Spleen (tissue), 11 donors: Measurements from ENCODE around the gene VSX2. TPM values are rescaled to one million over a fixed set of nuclear protein-coding genes. Genes with fewer than 3 reads are reported as not detected.

Source experiments
- DNase-seq: peaks from one replicate; pipeline ENCODE4 v3.0.0-alpha.2; 2020
- H3K27ac ChIP-seq, 8 donors: fragments of 200-600 bp; sonication (generic) in 7 of 8; 1 replicate in 4 of 8; 2 replicates in 4 of 8; pipeline versions ENCODE4 v1.5.0 to v1.8.0; 2016 to 2021; ENCODE audit warnings: inconsistent platforms in 4 of 8, mild to moderate bottlenecking in 4 of 8, moderate library complexity in 1 of 8
- H3K27me3 ChIP-seq, 7 donors: fragments of 200-600 bp; sonication (generic) in 6 of 7; replicated peaks in 1 of 7; 1 replicate in 4 of 7; 2 replicates in 3 of 7; pipeline versions ENCODE4 v1.5.0 to v1.8.0; 2016 to 2021; ENCODE audit warnings: inconsistent platforms in 3 of 7, mild to moderate bottlenecking in 1 of 7
- H3K36me3 ChIP-seq, 6 donors: fragments of 200-600 bp; sonication (generic) in 5 of 6; 1 replicate in 4 of 6; 2 replicates in 2 of 6; pipeline versions ENCODE4 v1.5.0 to v1.8.0; 2016 to 2021; ENCODE audit warnings: inconsistent platforms in 2 of 6
- H3K4me1 ChIP-seq, 6 donors: fragments of 200-600 bp; sonication (generic) in 5 of 6; 1 replicate in 3 of 6; 2 replicates in 3 of 6; pipeline versions ENCODE4 v1.5.0 to v1.8.0; 2016 to 2021; ENCODE audit warnings: inconsistent platforms in 3 of 6
- H3K4me3 ChIP-seq, 8 donors: fragments of 200-600 bp; sonication (generic) in 7 of 8; 1 replicate in 4 of 8; 2 replicates in 4 of 8; pipeline versions ENCODE4 v1.5.0 to v1.8.0; 2016 to 2021; ENCODE audit warnings: inconsistent platforms in 4 of 8, mild to moderate bottlenecking in 4 of 8, moderate library complexity in 2 of 8
- H3K9me3 ChIP-seq, 8 donors: fragments of 200-600 bp; sonication (generic) in 7 of 8; 1 replicate in 4 of 8; 2 replicates in 4 of 8; pipeline versions ENCODE4 v1.5.0 to v1.8.0; 2016 to 2021; ENCODE audit warnings: inconsistent platforms in 4 of 8
- POLR2A ChIP-seq, 3 donors: fragments of 450-650 bp; IDR thresholded peaks; one replicate each; pipeline ENCODE4 v1.5.1; 2017; ENCODE audit warnings: antibody characterized with exemption in 3 of 3, mild to moderate bottlenecking in 1 of 3
- POLR2AphosphoS5 ChIP-seq, 3 donors: sonication (generic); formaldehyde crosslinking; IDR thresholded peaks; one replicate each; pipeline ENCODE4 v1.5.1; 2017; ENCODE audit warnings: antibody characterized with exemption in 3 of 3
- WGBS, 5 donors: extraction: QIAGEN DNeasy Blood & Tissue Kit in 3 of 5; methylation state at CpG; one replicate each; pipeline versions ENCODE4 v1.1.5 to v1.1.7; 2013 to 2018; 5-methylcytosine and 5-hydroxymethylcytosine counted together
- intact Hi-C: fragments of 100-400 bp; cut with DNase I; formaldehyde crosslinking; loops from one replicate; pipeline ENCODE4 v1.15.0; 2023; ENCODE audit warnings: low total_unique reads
- polyA plus RNA-seq, 3 donors: library from polyadenylated mRNA; stranded (reverse); fragments of 200-250 nt; gene quantifications; one replicate each; pipeline ENCODE4 v1.2.1, GENCODE V29; 2013
- small RNA-seq, 4 donors: library from RNA; depleted of rRNA; stranded (forward); fragments of <200 nt; gene quantifications; one replicate each; pipeline ENCODE3, GENCODE V24; 2016
- total RNA-seq, 7 donors: library from RNA; depleted of rRNA in 3 of 7; stranded (reverse); fragments of >200 nt in 3 of 7; fragmentation: NEBNext Ultra II Directional in 4 of 7; extraction: Animal tissue kit (Norgen Biotek cat#: 25700) in 4 of 7; gene quantifications; one replicate each; pipeline versions ENCODE4 v1.1.0 to v1.2.1, GENCODE V29; 2016 to 2021
- TF ChIP-seq, protein P1 (sequence below), 11 experiments: fragments of 200-600 bp in 7 of 11; fragments of 450-650 bp in 4 of 11; sonication (generic) in 4 of 11; IDR thresholded peaks in 8 of 11; conservative IDR thresholded peaks in 3 of 11; 1 replicate in 7 of 11; 2 replicates in 4 of 11; pipeline versions ENCODE4 v1.4.0 to v1.8.0; 2016 to 2021; ENCODE audit warnings: antibody characterized with exemption in 11 of 11, inconsistent platforms in 4 of 11, mild to moderate bottlenecking in 1 of 11
- donor health status: healthy with polysubstance abuse.
- donor health status: DM: no; HTN: no; CAD: no; lungs with moderate emphysema.
- donor health status: DM: no; HTN: no; CAD: no.
- donor health status: Bipolar disorder and iron deficiency.
- donor health status: healthy.
- donor health status: DM: no; HTN: no; CAD: no.
- donor health status: DM: yes; HTN: yes; CAD: no.

The VSX2 gene
- total and polyA plus RNA-seq, 10 donors, result not detected

- no peaks in the 10 kb centered on the region for H3K27me3 ChIP-seq
- H3K9me3 ChIP-seq, result no peaks in the 10 kb centered on the region
- intact Hi-C loops, result no loop called here
- TF ChIP-seq, protein P1, sequence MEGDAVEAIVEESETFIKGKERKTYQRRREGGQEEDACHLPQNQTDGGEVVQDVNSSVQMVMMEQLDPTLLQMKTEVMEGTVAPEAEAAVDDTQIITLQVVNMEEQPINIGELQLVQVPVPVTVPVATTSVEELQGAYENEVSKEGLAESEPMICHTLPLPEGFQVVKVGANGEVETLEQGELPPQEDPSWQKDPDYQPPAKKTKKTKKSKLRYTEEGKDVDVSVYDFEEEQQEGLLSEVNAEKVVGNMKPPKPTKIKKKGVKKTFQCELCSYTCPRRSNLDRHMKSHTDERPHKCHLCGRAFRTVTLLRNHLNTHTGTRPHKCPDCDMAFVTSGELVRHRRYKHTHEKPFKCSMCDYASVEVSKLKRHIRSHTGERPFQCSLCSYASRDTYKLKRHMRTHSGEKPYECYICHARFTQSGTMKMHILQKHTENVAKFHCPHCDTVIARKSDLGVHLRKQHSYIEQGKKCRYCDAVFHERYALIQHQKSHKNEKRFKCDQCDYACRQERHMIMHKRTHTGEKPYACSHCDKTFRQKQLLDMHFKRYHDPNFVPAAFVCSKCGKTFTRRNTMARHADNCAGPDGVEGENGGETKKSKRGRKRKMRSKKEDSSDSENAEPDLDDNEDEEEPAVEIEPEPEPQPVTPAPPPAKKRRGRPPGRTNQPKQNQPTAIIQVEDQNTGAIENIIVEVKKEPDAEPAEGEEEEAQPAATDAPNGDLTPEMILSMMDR (IDR thresholded peaks at IDR 0.05 in 8 of 11, conservative IDR thresholded peaks at IDR 0.05 in 3 of 11), result no peak
- TF ChIP-seq POLR2AphosphoS5 (IDR thresholded peaks at IDR 0.05), result no peak
- TF ChIP-seq POLR2A (IDR thresholded peaks at IDR 0.05), result no peak
- H3K4me1 ChIP-seq, result no peaks in the 10 kb centered on the region
- WGBS, 5 donors, result 73 to 88% (median 79%) methylated on average over 2 of the region's 2 CpGs
- DNase-seq, result no peak
- no peak overlapping the region for H3K27ac ChIP-seq
- no peak overlapping the region for H3K4me3 ChIP-seq
- H3K36me3 ChIP-seq, result no peaks in the 10 kb centered on the region
These were observed 72.9 kb downstream of the VSX2 start for GRCh38 chr14:74312161-74312560.

Small RNAs within 50 kb of the gene (small RNA-seq; reads per million reads assigned to genes)
- gene AC006349.1, result 0 reads per million in 4 donors

Other genes with a start within 250 kb of the VSX2 start
- 10 to 100 TPM in 2 of 7 donors, 1 to 10 TPM in 5; 6.8 to 13.9 (median 9.4) TPM for gene ENTPD5, start 220.2 kb upstream of the VSX2 start, total RNA-seq
- 1 to 10 TPM; 2.9 to 3.4 (median 3.2) TPM for gene ENTPD5, start 220.2 kb upstream of the VSX2 start, polyA plus RNA-seq
- 1 to 10 TPM; 1.1 to 8.1 (median 4.2) TPM for gene BBOF1, start 220.1 kb upstream of the VSX2 start, total RNA-seq
- 1 to 10 TPM; 1.0 to 1.6 (median 1.3) TPM for gene BBOF1, start 220.1 kb upstream of the VSX2 start, polyA plus RNA-seq
- gene ALDH6A1, start 155.0 kb upstream of the VSX2 start, total RNA-seq, result 10 to 100 TPM; 10.7 to 20.2 (median 12.2) TPM
- 1 to 10 TPM; 2.3 to 4.3 (median 3.2) TPM for gene ALDH6A1, start 155.0 kb upstream of the VSX2 start, polyA plus RNA-seq
- gene LIN52, start 154.5 kb upstream of the VSX2 start, total RNA-seq, result 10 to 100 TPM in 3 of 7 donors, 1 to 10 TPM in 4; 6.4 to 11.3 (median 9.7) TPM
- 1 to 10 TPM; 4.0 to 7.0 (median 4.9) TPM for gene LIN52, start 154.5 kb upstream of the VSX2 start, polyA plus RNA-seq
- gene ABCD4, start 63.5 kb downstream of the VSX2 start, total RNA-seq, result 10 to 100 TPM; 66.9 to 99.4 (median 76.3) TPM
- gene ABCD4, start 63.5 kb downstream of the VSX2 start, polyA plus RNA-seq, result 10 to 100 TPM; 37.2 to 62.5 (median 61.8) TPM
- gene VRTN, start 109.0 kb downstream of the VSX2 start, total RNA-seq, result not detected
- gene VRTN, start 109.0 kb downstream of the VSX2 start, polyA plus RNA-seq, result under 1 TPM; 0.07 to 0.21 (median 0.10) TPM
- gene SYNDIG1L, start 186.8 kb downstream of the VSX2 start, total RNA-seq, result under 1 TPM in 6 of 7 donors, not detected in 1; 0.18 to 0.52 (median 0.25) TPM
- gene SYNDIG1L, start 186.8 kb downstream of the VSX2 start, polyA plus RNA-seq, result under 1 TPM; 0.03 to 0.14 (median 0.13) TPM